MG63 (cell line): Measurements from ENCODE around the gene POLR2A. TPM values are rescaled to one million over a fixed set of nuclear protein-coding genes. Genes with fewer than 3 reads are reported as not detected.

ENCODE experiments used
- DNase-seq: peaks from one replicate; pipeline ENCODE4 v3.0.0-alpha.2; 2020
- H3K27me3 ChIP-seq: fragments of 250-450 bp; sonication (Bioruptor Pico); 2 replicates; pipeline ENCODE4 v1.5.1; 2020; ENCODE audit warnings: mild to moderate bottlenecking, moderate library complexity
- H3K36me3 ChIP-seq: fragments of 250-450 bp; sonication (Bioruptor Pico); 2 replicates; pipeline ENCODE4 v1.5.1; 2020; ENCODE audit warnings: mild to moderate bottlenecking, moderate library complexity
- H3K4me3 ChIP-seq: fragments of 250-450 bp; sonication (Bioruptor Pico); 2 replicates; pipeline ENCODE4 v1.5.1; 2020; ENCODE audit warnings: mild to moderate bottlenecking, moderate library complexity
- H3K9me3 ChIP-seq: fragments of 250-450 bp; sonication (Bioruptor Pico); 2 replicates; pipeline ENCODE4 v1.5.1; 2020; ENCODE audit warnings: mild to moderate bottlenecking, moderate library complexity
- total RNA-seq: library from RNA; depleted of rRNA; stranded (reverse); fragments of >200 nt; shearing (Covaris generic); gene quantifications from 2 replicates; pipeline ENCODE4 v1.2.3, GENCODE V29; 2014; ENCODE audit warnings: low replicate concordance

Gene POLR2A
- total RNA-seq, 1 experiment from 2014 or later, result 16.2 TPM

DNA sequence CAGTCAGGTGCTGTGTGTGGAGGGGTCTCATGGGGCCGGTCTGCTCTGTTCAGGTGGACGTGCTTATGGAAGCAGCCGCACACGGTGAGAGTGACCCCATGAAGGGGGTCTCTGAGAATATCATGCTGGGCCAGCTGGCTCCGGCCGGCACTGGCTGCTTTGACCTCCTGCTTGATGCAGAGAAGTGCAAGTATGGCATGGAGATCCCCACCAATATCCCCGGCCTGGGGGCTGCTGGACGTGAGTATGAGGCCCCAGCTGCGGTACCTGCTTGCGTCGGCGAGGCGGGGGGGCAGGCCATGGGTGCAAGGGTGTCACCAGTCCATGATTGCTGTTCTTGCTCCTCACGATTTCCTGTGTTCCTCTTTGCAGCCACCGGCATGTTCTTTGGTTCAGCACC lies 27.9 kb downstream of the POLR2A start:
- Histone ChIP-seq H3K27me3 (no peaks in the 10 kb centered on the region), H3K9me3 (no peaks in the 10 kb centered on the region), H3K4me3 (no peak overlapping the region), H3K36me3 (peaks cover 2% of the 10 kb centered on the region)
- no peak for DNase-seq

DNA sequence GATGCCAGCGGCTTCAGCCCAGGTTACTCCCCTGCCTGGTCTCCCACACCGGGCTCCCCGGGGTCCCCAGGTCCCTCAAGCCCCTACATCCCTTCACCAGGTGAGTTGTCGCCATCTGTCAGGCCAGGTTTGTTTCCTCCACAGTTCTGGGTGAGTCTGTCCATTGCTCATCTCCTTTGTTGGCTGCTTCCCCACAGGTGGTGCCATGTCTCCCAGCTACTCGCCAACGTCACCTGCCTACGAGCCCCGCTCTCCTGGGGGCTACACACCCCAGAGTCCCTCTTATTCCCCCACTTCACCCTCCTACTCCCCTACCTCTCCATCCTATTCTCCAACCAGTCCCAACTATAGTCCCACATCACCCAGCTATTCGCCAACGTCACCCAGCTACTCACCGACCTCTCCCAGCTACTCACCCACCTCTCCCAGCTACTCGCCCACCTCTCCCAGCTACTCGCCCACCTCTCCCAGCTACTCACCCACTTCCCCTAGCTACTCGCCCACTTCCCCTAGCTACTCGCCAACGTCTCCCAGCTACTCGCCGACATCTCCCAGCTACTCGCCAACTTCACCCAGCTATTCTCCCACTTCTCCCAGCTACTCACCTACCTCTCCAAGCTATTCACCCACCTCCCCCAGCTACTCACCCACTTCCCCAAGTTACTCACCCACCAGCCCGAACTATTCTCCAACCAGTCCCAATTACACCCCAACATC lies 28.8 kb downstream of the POLR2A start:
- no peak for DNase-seq
- H3K27me3 ChIP-seq, result no peaks in the 10 kb centered on the region
- peaks cover 2% of the 10 kb centered on the region for H3K36me3 ChIP-seq
- no peak overlapping the region for H3K4me3 ChIP-seq
- no peaks in the 10 kb centered on the region for H3K9me3 ChIP-seq

DNA sequence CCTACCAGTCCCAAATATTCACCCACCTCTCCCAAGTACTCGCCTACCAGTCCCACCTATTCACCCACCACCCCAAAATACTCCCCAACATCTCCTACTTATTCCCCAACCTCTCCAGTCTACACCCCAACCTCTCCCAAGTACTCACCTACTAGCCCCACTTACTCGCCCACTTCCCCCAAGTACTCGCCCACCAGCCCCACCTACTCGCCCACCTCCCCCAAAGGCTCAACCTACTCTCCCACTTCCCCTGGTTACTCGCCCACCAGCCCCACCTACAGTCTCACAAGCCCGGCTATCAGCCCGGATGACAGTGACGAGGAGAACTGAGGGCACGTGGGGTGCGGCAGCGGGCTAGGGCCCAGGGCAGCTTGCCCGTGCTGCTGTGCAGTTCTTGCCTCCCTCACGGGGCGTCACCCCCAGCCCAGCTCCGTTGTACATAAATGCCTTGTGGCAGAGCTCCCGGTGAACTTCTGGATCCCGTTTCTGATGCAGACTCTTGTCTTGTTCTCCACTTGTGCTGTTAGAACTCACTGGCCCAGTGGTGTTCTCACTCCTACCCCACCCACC lies 29.8 kb downstream of the POLR2A start:
- Histone ChIP-seq H3K36me3 (no peaks in the 10 kb centered on the region; the same call in none of the 2 replicates), H3K9me3 (no peaks in the 10 kb centered on the region), H3K4me3 (no peak overlapping the region), H3K27me3 (no peaks in the 10 kb centered on the region)
- no peak for DNase-seq

DNA sequence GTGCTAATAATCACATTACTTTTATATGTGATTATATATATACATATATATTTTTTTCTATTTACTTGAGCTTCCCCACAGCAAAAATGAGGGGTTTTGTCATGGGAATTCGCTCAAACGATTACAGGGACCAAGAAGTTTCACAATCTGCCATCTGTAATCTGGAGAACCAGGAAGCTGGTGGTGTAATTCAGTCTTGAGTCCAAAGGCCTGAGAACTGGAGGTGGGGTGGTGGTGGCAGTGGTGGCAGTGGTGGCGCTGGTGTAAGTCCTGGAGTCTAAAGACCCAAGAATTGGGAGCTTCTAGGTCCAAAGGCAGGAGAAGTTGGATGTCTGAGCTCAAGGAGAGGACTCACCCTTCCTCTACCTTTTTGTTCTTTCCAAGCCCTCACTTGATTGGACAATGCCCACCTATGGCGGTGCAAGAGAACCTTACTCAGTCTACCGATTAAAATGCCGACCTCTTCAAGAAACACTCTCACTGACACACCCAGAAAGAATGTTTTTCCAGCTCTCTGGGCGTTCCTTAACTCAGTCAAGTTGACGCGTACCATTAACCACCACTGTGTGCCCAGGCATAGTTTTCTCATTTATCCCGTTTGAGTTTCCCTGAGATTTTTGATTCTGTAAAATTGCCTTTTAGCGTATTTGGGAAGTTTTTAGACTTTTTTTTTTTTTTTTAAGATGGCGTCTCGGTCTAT lies 31.9 kb downstream of the POLR2A start:
- DNase-seq, result no peak
- Histone ChIP-seq H3K9me3 (no peaks in the 10 kb centered on the region), H3K27me3 (no peaks in the 10 kb centered on the region), H3K4me3 (no peak overlapping the region), H3K36me3 (no peaks in the 10 kb centered on the region)

DNA sequence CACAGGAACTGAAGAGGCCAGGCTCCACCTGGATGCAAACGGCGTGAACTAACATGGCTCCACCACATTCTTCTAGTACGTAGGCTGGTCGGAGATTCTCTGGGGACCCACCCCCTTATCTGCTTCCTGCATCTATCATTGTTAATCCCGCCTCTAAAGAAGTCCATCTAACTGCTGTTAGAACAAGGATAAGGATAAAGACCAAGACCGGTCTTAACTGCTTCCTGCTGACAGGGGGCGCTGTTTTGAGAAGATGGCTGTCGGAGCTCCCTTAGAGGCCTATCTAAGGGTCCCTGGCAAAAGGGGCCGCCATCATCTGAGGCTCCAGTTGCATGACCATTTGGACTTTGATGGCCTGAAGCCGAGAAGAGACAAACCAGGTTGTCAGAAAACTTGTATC lies 38.9 kb downstream of the POLR2A start:
- no peaks in the 10 kb centered on the region for H3K36me3 ChIP-seq
- no peaks in the 10 kb centered on the region; the same call in 1 of the 2 replicates for H3K9me3 ChIP-seq
- no peak overlapping the region for H3K4me3 ChIP-seq
- DNase-seq, result no peak
- H3K27me3 ChIP-seq, result no peaks in the 10 kb centered on the region

DNA sequence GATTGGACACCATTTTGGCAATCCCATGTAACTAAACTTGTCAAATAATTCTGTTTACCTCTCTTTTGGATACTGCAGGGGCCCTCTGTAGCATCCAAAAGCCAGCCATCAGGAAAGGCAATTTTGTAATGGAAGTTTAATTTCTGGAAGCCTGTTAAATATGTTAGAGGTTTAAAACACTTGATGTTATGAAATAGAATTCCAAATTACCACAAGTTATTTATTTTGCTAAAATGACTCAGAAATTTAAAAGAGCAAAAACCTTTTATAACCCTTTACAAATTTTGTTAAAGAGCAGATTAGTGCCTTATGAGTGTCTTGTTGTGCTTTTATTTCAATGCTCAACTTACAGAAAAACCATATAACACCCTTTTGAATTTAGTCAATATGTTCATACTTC lies 44.7 kb downstream of the POLR2A start:
- no peak overlapping the region for H3K4me3 ChIP-seq
- no peaks in the 10 kb centered on the region for H3K36me3 ChIP-seq
- no peaks in the 10 kb centered on the region for H3K27me3 ChIP-seq
- peaks cover 2% of the 10 kb centered on the region; the same call in 1 of the 2 replicates for H3K9me3 ChIP-seq
- DNase-seq, result no peak

DNA sequence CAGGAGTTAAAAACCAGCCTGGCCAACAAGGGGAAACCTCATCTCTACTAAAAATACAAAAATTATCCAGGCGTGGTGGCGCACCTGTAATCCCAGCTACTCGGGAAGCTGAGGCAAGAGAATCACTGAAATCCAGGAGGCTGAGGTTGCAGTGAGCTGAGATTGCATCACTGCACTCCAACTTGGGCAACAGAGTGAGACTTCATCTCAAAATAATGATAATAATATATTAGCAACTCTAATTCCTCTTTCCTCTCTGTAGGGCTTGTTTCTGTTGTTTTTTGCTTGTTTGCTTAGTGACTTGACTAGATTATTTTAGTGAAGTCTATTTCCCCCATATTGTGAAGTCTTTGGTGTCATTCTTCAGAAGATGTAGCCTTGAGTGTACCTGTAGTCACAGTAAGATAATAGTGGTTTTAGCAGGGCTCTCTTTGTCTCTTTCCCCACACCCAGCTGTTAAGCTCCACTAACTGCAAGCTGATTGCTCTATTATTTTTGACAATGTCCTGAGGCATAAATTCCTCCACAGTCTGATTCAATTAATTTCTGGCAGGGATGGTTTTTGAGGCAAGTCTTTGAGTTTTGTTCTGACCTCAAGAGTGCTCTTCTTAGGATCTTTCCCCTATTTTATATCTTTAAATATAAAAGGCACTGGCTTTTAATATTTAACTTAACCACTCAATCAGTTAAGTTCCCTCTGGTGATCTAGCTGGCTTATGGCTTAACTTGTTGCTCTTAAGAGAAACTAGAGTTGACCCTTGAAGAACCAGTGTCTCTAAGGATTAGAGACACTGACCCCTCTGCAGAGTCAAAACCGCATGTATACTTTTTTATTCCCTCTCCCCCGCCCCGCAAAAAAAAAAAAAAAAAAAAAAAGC lies 46.1 kb downstream of the POLR2A start:
- DNase-seq, result no peak

DNA sequence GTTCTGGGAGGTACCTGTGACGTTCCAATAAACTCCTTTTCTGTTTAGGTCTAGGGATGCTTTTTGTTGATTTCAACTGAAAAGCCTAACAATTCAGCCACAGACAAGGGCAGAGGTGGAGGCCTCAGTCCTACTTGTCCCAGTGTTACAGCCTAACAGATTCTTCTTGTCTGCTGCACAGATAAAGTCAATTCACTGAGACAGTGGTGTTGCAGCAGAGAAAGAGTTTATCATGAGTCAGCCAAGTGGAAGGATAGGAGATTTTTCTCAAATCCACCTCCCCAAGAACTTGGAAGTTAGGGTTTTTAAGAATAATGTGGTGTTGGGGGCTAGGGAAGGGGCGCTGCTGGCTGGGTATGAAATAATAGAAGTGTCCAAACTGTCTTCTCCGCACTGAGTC lies 53.9 kb downstream of the POLR2A start:
- DNase-seq, result no peak
- Histone ChIP-seq H3K27me3 (no peaks in the 10 kb centered on the region), H3K9me3 (peaks cover 5% of the 10 kb centered on the region; the same call in 1 of the 2 replicates), H3K36me3 (no peaks in the 10 kb centered on the region), H3K4me3 (no peak overlapping the region)

More for the DNA sequence above, 46.1 kb downstream of the POLR2A start:
- Histone ChIP-seq H3K4me3 (no peak overlapping the region), H3K9me3 (peaks cover 2% of the 10 kb centered on the region; the same call in 1 of the 2 replicates), H3K27me3 (no peaks in the 10 kb centered on the region), H3K36me3 (no peaks in the 10 kb centered on the region)

DNA sequence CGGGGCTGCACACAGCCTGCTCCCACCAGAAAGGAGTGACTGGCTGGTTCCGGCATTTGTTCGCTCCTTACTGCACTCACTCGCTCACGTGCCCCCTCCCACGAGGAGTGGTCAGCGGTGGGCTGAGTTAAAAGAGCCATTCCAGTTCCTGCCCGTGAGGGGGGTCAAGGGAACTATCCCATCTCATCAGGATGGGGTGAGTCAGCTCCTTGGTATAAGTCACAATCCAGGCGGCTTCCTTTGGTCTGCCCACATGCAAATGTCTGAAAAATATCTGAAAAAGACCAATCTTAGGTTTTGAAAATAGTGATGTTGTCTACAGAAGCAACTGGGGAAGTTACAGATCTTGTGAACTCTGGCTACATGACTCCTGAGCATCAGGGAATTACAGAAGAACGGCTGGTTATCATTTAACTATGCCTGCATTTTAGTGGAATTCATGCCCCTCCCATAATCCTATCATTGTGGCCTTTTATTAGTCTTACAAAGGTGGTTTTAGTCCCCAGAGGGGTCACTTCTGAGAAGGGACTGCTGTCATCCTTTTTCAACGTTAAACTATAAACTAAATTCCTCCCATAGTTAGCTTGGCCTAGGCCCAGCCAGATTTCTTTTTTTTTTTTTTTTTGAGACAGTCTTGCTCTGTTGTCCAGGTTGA lies 54.9 kb downstream of the POLR2A start:
- Histone ChIP-seq H3K36me3 (no peaks in the 10 kb centered on the region), H3K4me3 (no peak overlapping the region), H3K27me3 (no peaks in the 10 kb centered on the region), H3K9me3 (peaks cover 5% of the 10 kb centered on the region; the same call in 1 of the 2 replicates)
- no peak for DNase-seq

DNA sequence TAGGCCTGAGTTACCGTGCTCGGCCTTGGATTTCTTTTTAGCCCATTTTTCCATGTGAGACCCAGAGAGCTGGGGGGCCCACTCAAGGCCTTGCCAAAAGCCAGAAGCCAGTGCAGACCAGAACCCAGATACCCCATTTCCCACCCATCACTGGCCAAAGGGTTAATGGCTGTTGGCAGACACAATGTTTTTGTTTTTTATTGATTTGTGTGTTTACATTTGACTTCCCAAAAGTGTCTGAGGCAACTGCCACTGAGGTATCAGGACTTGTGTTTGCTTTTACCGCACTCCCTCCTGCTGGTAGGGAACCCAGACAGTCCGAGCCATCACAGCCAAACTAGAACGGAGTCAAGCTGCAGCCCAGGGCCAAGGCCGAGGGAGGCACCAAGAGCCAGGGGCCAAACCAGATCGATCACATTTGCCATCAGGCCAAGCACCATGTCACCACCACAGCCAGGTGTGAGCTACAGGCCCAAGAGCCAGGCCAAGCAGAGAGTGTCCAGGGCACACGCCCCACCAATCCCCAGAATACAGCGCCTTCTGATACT lies 57.0 kb downstream of the POLR2A start:
- no peaks in the 10 kb centered on the region for H3K27me3 ChIP-seq

DNA sequence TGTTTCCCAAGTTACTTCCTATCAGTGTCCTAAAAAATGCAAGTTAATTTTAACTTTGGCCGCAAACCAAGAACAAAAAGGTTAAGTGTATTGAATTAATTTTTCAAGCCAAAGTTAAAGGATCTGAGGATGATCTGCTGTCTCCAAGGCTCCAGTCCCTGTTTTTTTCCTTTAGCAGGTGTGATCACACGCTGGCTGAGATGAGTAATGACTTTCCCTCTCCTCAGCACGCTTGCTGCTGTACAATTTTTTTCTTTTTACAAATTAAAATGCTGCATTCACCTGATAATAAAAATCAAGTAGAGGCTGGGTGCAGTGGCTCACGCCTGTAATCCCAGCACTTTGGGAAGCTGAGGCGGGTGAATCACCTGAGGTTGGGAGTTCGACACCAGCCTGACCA lies 60.7 kb downstream of the POLR2A start:
- no peaks in the 10 kb centered on the region for H3K27me3 ChIP-seq
- no peak overlapping the region for H3K4me3 ChIP-seq
- no peaks in the 10 kb centered on the region for H3K9me3 ChIP-seq
- H3K36me3 ChIP-seq, result no peaks in the 10 kb centered on the region
- DNase-seq, result no peak

More for the DNA sequence above, 57.0 kb downstream of the POLR2A start:
- peaks cover 5% of the 10 kb centered on the region; the same call in 1 of the 2 replicates for H3K9me3 ChIP-seq
- DNase-seq, result no peak
- H3K36me3 ChIP-seq, result no peaks in the 10 kb centered on the region
- H3K4me3 ChIP-seq, result no peak overlapping the region

DNA sequence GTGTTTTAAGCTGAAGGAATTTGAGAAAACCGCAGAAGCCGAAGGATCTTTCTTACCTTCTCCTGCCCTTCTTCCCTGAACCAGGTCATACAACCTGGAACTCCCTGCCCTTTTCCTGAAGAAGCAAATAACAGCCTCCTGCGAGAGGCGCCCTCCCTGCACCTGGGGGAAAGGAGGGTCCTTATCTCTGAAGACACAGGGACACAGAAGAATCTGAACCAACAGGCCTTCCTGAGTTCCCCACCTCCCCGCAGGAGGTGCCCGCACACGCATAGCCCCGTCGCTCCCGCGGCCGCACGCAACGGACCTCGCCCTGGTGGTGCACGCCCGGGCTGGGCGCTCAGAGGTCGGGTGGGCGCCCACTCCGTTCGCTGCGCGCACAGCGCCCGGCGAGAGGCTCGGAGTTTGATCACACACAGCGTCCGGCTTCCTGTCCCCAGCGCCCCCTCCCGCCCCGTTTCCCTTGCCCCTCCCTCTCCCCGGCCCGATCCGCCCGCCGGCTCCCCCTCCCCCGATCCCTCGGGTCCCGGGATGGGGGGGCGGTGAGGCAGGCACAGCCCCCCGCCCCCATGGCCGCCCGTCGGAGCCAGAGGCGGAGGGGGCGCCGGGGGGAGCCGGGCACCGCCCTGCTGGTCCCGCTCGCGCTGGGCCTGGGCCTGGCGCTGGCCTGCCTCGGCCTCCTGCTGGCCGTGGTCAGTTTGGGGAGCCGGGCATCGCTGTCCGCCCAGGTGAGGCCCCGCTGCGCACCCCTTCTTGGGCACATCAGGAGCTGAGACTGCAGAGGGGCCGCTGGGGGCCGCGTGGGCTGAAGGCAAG lies 64.6 kb downstream of the POLR2A start, which contains the start of gene TNFSF12:
TSS of gene TNFSF12 (plus strand) at position 474 of the 816 bp plus-strand sequence. CDS start at position 570, 96 bp downstream.
- Histone ChIP-seq H3K36me3 (no peaks in the 10 kb centered on the region), H3K27me3 (no peaks in the 10 kb centered on the region), H3K4me3 (peak within 1 kb of the TSS; percentile 48), H3K9me3 (no peaks in the 10 kb centered on the region)
- DNase-seq, result peak; percentile 31
